ENCODE data around the gene INO80.
"Not testable (repeated sequence)": the region's sequence is repeated elsewhere in the genome, so short reads cannot be mapped to it uniquely, and the experiment has no call there.

The INO80 gene

DNA sequence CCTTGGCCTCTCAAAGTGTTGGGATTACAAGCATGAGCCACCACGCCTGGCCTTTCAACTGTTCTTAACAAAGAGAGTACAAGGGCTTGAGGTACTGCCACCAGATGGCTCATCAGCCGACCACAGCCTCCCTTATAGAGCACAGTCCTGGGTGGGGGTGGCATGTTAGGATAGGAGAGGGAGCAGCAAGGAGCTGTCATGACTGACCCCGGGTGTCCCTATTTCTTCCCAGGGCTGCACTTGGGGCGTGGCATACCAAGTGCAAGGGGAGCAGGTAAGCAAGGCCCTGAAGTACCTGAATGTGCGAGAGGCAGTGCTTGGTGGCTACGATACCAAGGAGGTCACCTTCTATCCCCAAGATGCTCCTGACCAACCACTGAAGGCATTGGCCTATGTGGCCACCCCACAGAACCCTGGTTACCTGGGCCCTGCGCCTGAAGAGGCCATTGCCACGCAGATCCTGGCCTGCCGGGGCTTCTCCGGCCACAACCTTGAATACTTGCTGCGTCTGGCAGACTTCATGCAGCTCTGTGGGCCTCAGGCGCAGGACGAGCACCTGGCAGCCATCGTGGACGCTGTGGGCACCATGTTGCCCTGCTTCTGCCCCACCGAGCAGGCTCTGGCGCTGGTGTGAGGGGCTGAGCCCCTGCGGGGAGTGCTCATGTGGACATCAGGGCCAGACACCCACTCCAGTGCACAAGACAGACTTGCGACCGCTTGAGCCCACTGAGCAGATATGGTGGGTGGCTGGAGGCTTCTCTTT, 160.8 kb downstream of the INO80 start:
- H3K9ac ChIP-seq (ENCODE audit: low read length): no peak overlapping the region
- no peak overlapping the region for H3K4me2 ChIP-seq (ENCODE audit: low read length)
- no peaks in the 10 kb centered on the region for H3K79me2 ChIP-seq (ENCODE audit: low read length)
- H3K9me3 ChIP-seq (ENCODE audit: insufficient read depth, low read length): no peaks in the 10 kb centered on the region
- H3K27ac ChIP-seq (ENCODE audit: low read length): no peak overlapping the region
- H4K20me1 ChIP-seq (ENCODE audit: insufficient read depth, low read length): no peaks in the 10 kb centered on the region
- no peak overlapping the region for H2AFZ ChIP-seq (ENCODE audit: low read depth, low read length)
- TF ChIP-seq, protein P1, sequence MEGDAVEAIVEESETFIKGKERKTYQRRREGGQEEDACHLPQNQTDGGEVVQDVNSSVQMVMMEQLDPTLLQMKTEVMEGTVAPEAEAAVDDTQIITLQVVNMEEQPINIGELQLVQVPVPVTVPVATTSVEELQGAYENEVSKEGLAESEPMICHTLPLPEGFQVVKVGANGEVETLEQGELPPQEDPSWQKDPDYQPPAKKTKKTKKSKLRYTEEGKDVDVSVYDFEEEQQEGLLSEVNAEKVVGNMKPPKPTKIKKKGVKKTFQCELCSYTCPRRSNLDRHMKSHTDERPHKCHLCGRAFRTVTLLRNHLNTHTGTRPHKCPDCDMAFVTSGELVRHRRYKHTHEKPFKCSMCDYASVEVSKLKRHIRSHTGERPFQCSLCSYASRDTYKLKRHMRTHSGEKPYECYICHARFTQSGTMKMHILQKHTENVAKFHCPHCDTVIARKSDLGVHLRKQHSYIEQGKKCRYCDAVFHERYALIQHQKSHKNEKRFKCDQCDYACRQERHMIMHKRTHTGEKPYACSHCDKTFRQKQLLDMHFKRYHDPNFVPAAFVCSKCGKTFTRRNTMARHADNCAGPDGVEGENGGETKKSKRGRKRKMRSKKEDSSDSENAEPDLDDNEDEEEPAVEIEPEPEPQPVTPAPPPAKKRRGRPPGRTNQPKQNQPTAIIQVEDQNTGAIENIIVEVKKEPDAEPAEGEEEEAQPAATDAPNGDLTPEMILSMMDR (IDR thresholded peaks at IDR 0.05; ENCODE audit: low read depth, low read length): no peak
- no peak for TF ChIP-seq EZH2phosphoT487 (IDR thresholded peaks at IDR 0.05; ENCODE audit: low read depth)
- no peak overlapping the region for H3K4me3 ChIP-seq (ENCODE audit: low read length)
- peaks cover 3% of the 10 kb centered on the region for H3K36me3 ChIP-seq (replicated peaks; ENCODE audit: low read depth, low read length)
- no peaks in the 10 kb centered on the region for H3K27me3 ChIP-seq (ENCODE audit: low read depth, low read length)
- H3K4me1 ChIP-seq (ENCODE audit: low read length): peaks cover 14% of the 10 kb centered on the region

DNA sequence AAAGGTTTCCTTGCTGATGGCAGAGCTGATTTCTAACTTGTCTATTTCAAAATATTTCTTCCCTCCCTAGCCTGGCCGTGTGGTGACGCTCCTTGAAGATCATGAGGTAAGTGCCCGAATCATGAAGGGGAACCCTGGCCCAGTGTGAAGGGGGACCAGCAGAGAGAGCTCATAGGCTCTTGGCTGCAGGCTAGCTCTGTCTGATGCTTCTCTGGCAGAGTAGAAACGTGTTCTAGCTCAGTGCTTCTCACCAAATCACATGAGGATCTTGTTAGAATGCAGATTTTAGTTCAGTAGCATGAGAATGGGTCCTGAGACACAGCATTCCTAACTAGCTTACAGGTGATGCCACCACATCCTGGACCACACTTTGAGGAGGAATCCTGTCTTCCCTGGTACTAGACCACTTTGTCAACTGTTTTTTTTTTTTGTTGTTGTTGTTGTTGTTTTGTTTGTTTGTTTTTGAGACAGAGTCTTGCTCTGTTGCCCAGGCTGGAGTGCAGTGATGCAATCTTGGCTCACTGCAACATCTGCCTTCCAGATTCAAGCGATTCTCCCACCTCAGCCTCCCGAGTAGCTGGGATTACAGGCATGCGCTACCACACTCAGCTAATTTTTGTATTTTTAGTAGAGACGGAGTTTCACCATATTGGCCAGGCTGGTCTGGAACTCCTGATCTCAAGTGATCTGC, 161.8 kb downstream of the INO80 start:
- peak overlapping the region; percentile 57 for H3K9ac ChIP-seq (ENCODE audit: low read length)
- H2AFZ ChIP-seq (ENCODE audit: low read depth, low read length): not testable (repeated sequence)

DNA sequence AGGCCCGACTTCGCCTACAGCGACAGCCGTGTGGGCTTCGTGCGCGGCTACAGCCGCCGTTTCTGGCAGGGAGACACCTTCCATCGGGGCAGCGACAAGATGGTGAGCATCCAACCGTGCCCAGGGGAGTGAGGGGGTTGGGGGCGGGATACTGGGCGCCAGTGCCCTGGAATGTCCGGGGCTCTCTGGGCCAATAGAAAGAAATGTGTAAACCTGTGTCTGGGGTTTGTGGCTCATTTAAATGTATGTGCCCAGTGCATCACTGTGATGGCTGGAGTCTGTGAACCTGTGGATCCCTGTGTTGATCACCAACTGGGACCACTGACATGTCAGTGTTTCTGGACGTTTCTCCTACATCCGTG, 162.4 kb downstream of the INO80 start:
- Histone ChIP-seq H2AFZ (ENCODE audit: low read depth, low read length) (no peak overlapping the region; the same call in 1 of the 2 replicates), H3K27me3 (ENCODE audit: low read depth, low read length) (no peaks in the 10 kb centered on the region), H3K4me1 (ENCODE audit: low read length) (peaks cover 14% of the 10 kb centered on the region), H3K79me2 (ENCODE audit: low read length) (no peaks in the 10 kb centered on the region), H3K36me3 (replicated peaks; ENCODE audit: low read depth, low read length) (peaks cover 3% of the 10 kb centered on the region), H3K4me3 (ENCODE audit: low read length) (peak overlapping the region; percentile 77), H3K9ac (ENCODE audit: low read length) (peak overlapping the region; percentile 57), H4K20me1 (ENCODE audit: insufficient read depth, low read length) (no peaks in the 10 kb centered on the region), H3K27ac (ENCODE audit: low read length) (no peak overlapping the region), H3K9me3 (ENCODE audit: insufficient read depth, low read length) (no peaks in the 10 kb centered on the region), H3K4me2 (ENCODE audit: low read length) (peak overlapping the region; percentile 91)
- TF ChIP-seq, protein P1 (IDR thresholded peaks at IDR 0.05; ENCODE audit: low read depth, low read length): no peak
- no peak for TF ChIP-seq EZH2phosphoT487 (IDR thresholded peaks at IDR 0.05; ENCODE audit: low read depth)

More for the DNA sequence above, 161.8 kb downstream of the INO80 start:
- H3K27me3 ChIP-seq (ENCODE audit: low read depth, low read length); H3K9me3 ChIP-seq (ENCODE audit: insufficient read depth, low read length); H3K79me2 ChIP-seq (ENCODE audit: low read length); H4K20me1 ChIP-seq (ENCODE audit: insufficient read depth, low read length); H3K36me3 ChIP-seq (replicated peaks; ENCODE audit: low read depth, low read length); H3K27ac ChIP-seq (ENCODE audit: low read length): not testable (repeated sequence)
- Histone ChIP-seq H3K4me3 (ENCODE audit: low read length) (peak overlapping the region; percentile 77), H3K4me1 (ENCODE audit: low read length) (peaks cover 14% of the 10 kb centered on the region), H3K4me2 (ENCODE audit: low read length) (peak overlapping the region; percentile 91)

DNA sequence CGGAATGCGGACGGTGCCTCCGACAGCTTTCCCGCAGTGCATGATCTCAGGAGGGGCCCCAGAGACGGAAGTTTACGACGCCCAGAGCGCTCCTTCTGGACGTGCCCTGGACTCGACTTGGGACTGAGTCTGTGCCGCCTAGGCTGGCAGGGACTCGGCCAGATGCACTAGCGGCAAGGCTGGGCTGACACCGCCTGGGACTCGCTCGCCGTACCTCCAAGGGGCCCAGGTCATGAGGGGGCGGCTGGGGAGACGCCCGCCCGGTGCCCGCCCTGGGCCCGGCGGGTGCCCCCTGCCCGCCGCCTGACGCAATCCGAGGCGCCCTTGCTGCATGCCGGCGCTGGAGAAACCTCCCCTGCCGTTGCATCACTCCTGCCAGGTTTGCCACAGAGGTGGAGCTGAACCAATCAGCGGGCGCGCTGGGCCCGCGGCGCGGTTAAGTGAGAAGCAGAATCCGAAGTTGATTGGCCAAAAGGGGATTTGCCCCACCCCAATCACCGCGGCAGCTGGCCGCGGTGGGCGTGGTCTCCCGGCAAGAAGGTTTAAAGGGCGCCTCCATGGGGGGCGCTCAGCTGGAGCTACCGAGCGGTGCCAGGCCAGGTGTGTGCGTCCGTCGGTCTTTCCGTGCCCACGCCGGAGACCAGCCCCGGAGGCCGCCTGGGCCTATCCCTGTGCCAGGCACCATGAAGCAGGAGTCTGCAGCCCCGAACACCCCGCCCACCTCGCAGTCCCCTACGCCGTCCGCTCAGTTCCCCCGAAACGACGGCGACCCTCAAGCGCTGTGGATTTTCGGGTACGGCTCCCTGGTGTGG, 163.0 kb downstream of the INO80 start, which contains the start of gene CHAC1:
Gene CHAC1, plus strand, starts transcription at position 571 of the 812 bp plus-strand sequence. Its CDS starts 113 bp downstream, at position 684.
- no peak for TF ChIP-seq EZH2phosphoT487 (IDR thresholded peaks at IDR 0.05; ENCODE audit: low read depth)
- TF ChIP-seq, protein P1 (IDR thresholded peaks at IDR 0.05; ENCODE audit: low read depth, low read length): no peak; the same call in 1 of the 2 replicates

More for the DNA sequence above, 163.0 kb downstream of the INO80 start, which contains the start of gene CHAC1:
- Histone ChIP-seq H3K4me1 (ENCODE audit: low read length) (peaks cover 14% of the 10 kb centered on the region), H4K20me1 (ENCODE audit: insufficient read depth, low read length) (no peaks in the 10 kb centered on the region), H3K36me3 (replicated peaks; ENCODE audit: low read depth, low read length) (peaks cover 3% of the 10 kb centered on the region), H3K4me2 (ENCODE audit: low read length) (peak within 1 kb of the TSS; percentile 91), H2AFZ (ENCODE audit: low read depth, low read length) (peak within 1 kb of the TSS; percentile 50; the same call in 1 of the 2 replicates), H3K4me3 (ENCODE audit: low read length) (peak within 1 kb of the TSS; percentile 77), H3K79me2 (ENCODE audit: low read length) (no peaks in the 10 kb centered on the region), H3K27ac (ENCODE audit: low read length) (peak within 1 kb of the TSS; percentile 53), H3K9ac (ENCODE audit: low read length) (peak within 1 kb of the TSS; percentile 71), H3K27me3 (ENCODE audit: low read depth, low read length) (no peaks in the 10 kb centered on the region), H3K9me3 (ENCODE audit: insufficient read depth, low read length) (no peaks in the 10 kb centered on the region)
